Keratinocyte (primary cell): ENCODE data around the gene EGFL8. TPM values are rescaled to one million over a fixed set of nuclear protein-coding genes. Genes with fewer than 3 reads are reported as not detected.

Experiments
- DNase-seq: peaks from one replicate; pipeline ENCODE4 v3.0.0-alpha.2; 2011; ENCODE audit warnings: low read depth, missing footprints, low spot score
- FAIRE-seq: peaks from 2 replicates; lab custom pipeline; 2011; peaks lifted over from hg19 to GRCh38; lab: Jason Lieb, UNC
- H2AFZ ChIP-seq: 2 replicates; pipeline ENCODE4 v1.6.0; 2012; ENCODE audit warnings: low read length, control low read depth, inconsistent platforms; ENCODE audit not compliant: control insufficient read depth
- H3K27ac ChIP-seq: 2 replicates; pipeline ENCODE4 v1.5.1; 2011; ENCODE audit warnings: low read length; ENCODE audit not compliant: control insufficient read depth, insufficient read depth
- H3K27me3 ChIP-seq: 3 replicates; pipeline ENCODE4 v1.6.0; 2011; ENCODE audit warnings: low read length; ENCODE audit not compliant: control insufficient read depth, insufficient read depth; ENCODE audit errors: extremely low read depth
- H3K36me3 ChIP-seq, 2 experiments: 2 replicates in 1 of 2; 3 replicates in 1 of 2; pipeline ENCODE4 v1.5.1; 2011; ENCODE audit warnings: low read length in 2 of 2, mild to moderate bottlenecking in 1 of 2; ENCODE audit not compliant: control insufficient read depth in 2 of 2, insufficient read depth in 2 of 2; ENCODE audit errors: extremely low read depth in 1 of 2
- H3K4me1 ChIP-seq: 3 replicates; pipeline ENCODE4 v1.5.1; 2011; ENCODE audit warnings: low read length; ENCODE audit not compliant: control insufficient read depth, insufficient read depth; ENCODE audit errors: extremely low read depth
- H3K4me2 ChIP-seq: 3 replicates; pipeline ENCODE4 v1.6.0; 2011; ENCODE audit warnings: low read depth, low read length; ENCODE audit not compliant: control insufficient read depth, insufficient read depth; ENCODE audit errors: extremely low read depth
- H3K4me3 ChIP-seq, 3 experiments: fragments of 200-600 bp in 1 of 3; sonication (generic) in 1 of 3; 2 replicates in 2 of 3; 3 replicates in 1 of 3; pipeline ENCODE4 v1.5.1; 2011 to 2016; ENCODE audit warnings: low read length in 3 of 3, mild to moderate bottlenecking in 3 of 3, control low read depth in 2 of 3, inconsistent platforms in 1 of 3, low read depth in 1 of 3, mixed read lengths in 1 of 3, mixed run types in 1 of 3, moderate library complexity in 1 of 3; ENCODE audit not compliant: control insufficient read depth in 2 of 3, insufficient read depth in 2 of 3; ENCODE audit errors: extremely low read depth in 1 of 3
- H3K79me2 ChIP-seq: 2 replicates; pipeline ENCODE4 v1.6.0; 2012; ENCODE audit warnings: low read length; ENCODE audit not compliant: control insufficient read depth, insufficient read depth
- H3K9ac ChIP-seq: 3 replicates; pipeline ENCODE4 v1.6.0; 2011; ENCODE audit warnings: low read length; ENCODE audit not compliant: control insufficient read depth, insufficient read depth; ENCODE audit errors: extremely low read depth
- H3K9me1 ChIP-seq: 3 replicates; pipeline ENCODE4 v1.6.0; 2011; ENCODE audit warnings: low read length; ENCODE audit not compliant: control insufficient read depth, insufficient read depth; ENCODE audit errors: extremely low read depth
- H3K9me3 ChIP-seq: 2 replicates; pipeline ENCODE4 v1.5.1; 2012; ENCODE audit warnings: low read depth, low read length; ENCODE audit not compliant: control insufficient read depth
- H4K20me1 ChIP-seq: 3 replicates; pipeline ENCODE4 v1.6.0; 2011; ENCODE audit warnings: low read length; ENCODE audit not compliant: control insufficient read depth, insufficient read depth; ENCODE audit errors: extremely low read depth
- CTCF ChIP-seq, 3 experiments: IDR thresholded peaks in 1 of 3; conservative IDR thresholded peaks in 1 of 3; optimal IDR thresholded peaks in 1 of 3; 2 replicates in 2 of 3; 3 replicates in 1 of 3; pipeline versions ENCODE3 to v1.5.1; 2011; ENCODE audit warnings: low read length in 3 of 3, mild to moderate bottlenecking in 3 of 3, moderate library complexity in 2 of 3, control low read depth in 1 of 3, inconsistent platforms in 1 of 3; ENCODE audit not compliant: insufficient read depth in 2 of 3; ENCODE audit errors: extremely low read depth in 1 of 3
- EZH2 ChIP-seq: IDR thresholded peaks from one replicate; pipeline ENCODE4 v1.6.1; 2012; ENCODE audit warnings: inconsistent platforms, mild to moderate bottlenecking, low read length, moderate library complexity
- dilution Hi-C: fragments of 300-500 bp; cut with MboI; formaldehyde crosslinking; loops from one replicate; pipeline ENCODE4 v1.7.0; 2020; ENCODE audit warnings: low sequenced_read_pairs; ENCODE audit not compliant: extremely low pct_ligation_motif_present
- polyA plus RNA-seq, 5 experiments: library from polyadenylated mRNA; depleted of rRNA in 3 of 5; stranded (reverse) in 3 of 5; stranded (forward) in 1 of 5; unstranded in 1 of 5; fragments of >200 nt; gene quantifications; 1 replicate in 1 of 5; 2 replicates in 3 of 5; 3 replicates in 1 of 5; pipeline versions ENCODE4 v1.2.1 to v1.2.3, GENCODE V29; 2011 to 2012; ENCODE audit warnings: missing spikeins in 2 of 5, low read depth in 1 of 5, low replicate concordance in 1 of 5

Gene EGFL8
- polyA plus RNA-seq, 1 donor (not counting 4 experiments of a cell fraction or from before 2014, with no cell fraction given), result 3.7 TPM

- DNase-seq (no peak), FAIRE-seq (no peak)
- H2AFZ ChIP-seq, result peak within 1 kb of the TSS; percentile 97
- H3K27me3 ChIP-seq, result no peaks in the 10 kb centered on the region
- TF ChIP-seq CTCF (optimal IDR thresholded peaks at IDR 0.05 in 1 of 3, IDR thresholded peaks at IDR 0.05 in 1 of 3, conservative IDR thresholded peaks at IDR 0.05 in 1 of 3; ENCODE audit: extremely low read depth in 1 of 3, insufficient read depth in 2 of 3, low read length in 3 of 3), result peak; percentile 10 to 21 (median 10)
- TF ChIP-seq EZH2, result no peak
- peak within 1 kb of the TSS; percentile 81 for H3K27ac ChIP-seq
- H3K4me3 ChIP-seq, result peak within 1 kb of the TSS; percentile 71 to 99 (median 96)
- no peaks in the 10 kb centered on the region for H3K9me3 ChIP-seq
- peaks cover 20% of the 10 kb centered on the region for H3K4me1 ChIP-seq
- H4K20me1 ChIP-seq, result no peaks in the 10 kb centered on the region
- peaks cover 2% of the 10 kb centered on the region for H3K79me2 ChIP-seq
- no peaks in the 10 kb centered on the region for H3K9me1 ChIP-seq
- peaks cover 3 to 15% of the 10 kb centered on the region in 2 experiments for H3K36me3 ChIP-seq
- H3K9ac ChIP-seq, result peak within 1 kb of the TSS; percentile 92
- peak within 1 kb of the TSS; percentile 99 for H3K4me2 ChIP-seq
- dilution Hi-C loops, result no loop called here
Observed at GRCh38 chr6:32153564-32154513, 10.6 kb upstream of the EGFL8 start, which contains the start of gene PPT2. TSS of gene PPT2 (plus strand) at chr6:32154141. CDS start at chr6:32154595, 454 bp downstream.

- FAIRE-seq (no peak), DNase-seq (no peak)
- Histone ChIP-seq H3K36me3 (peaks cover 3 to 15% of the 10 kb centered on the region in 2 experiments), H3K27me3 (no peaks in the 10 kb centered on the region), H3K9me3 (no peaks in the 10 kb centered on the region), H3K27ac (peak overlapping the region; percentile 81), H3K9me1 (no peaks in the 10 kb centered on the region), H3K4me2 (peak overlapping the region; percentile 99), H2AFZ (peak overlapping the region; percentile 97), H3K9ac (peak overlapping the region; percentile 92), H3K4me1 (peaks cover 20% of the 10 kb centered on the region), H3K4me3 (peak overlapping the region; percentile 71 to 99 (median 96)), H3K79me2 (peaks cover 2% of the 10 kb centered on the region), H4K20me1 (no peaks in the 10 kb centered on the region)
- dilution Hi-C loops, result no loop called here
- no peak for TF ChIP-seq EZH2
- TF ChIP-seq CTCF (optimal IDR thresholded peaks at IDR 0.05 in 1 of 3, IDR thresholded peaks at IDR 0.05 in 1 of 3, conservative IDR thresholded peaks at IDR 0.05 in 1 of 3; ENCODE audit: extremely low read depth in 1 of 3, insufficient read depth in 2 of 3, low read length in 3 of 3), result peak; percentile 57 to 84 (median 74)
Observed at GRCh38 chr6:32154514-32155161, 9.8 kb upstream of the EGFL8 start.
